ENCODE data around the gene C2orf81. TPM values are rescaled to one million over a fixed set of nuclear protein-coding genes. Genes with fewer than 3 reads are reported as not detected.

Gene C2orf81
- total RNA-seq, 1 donor from 2014 or later: 1.5 TPM

GRCh38 chr2:74373221-74373676, 48.2 kb downstream of the C2orf81 start:
- TF ChIP-seq CTCF (IDR thresholded peaks at IDR 0.05): no peak
- DNase-seq (ENCODE audit: low spot score): no peak
- H3K27me3 Mint-ChIP-seq (ENCODE audit: low read depth): no peaks in the 10 kb centered on the region
- H3K4me1 Mint-ChIP-seq (ENCODE audit: low read depth): peaks cover 11% of the 10 kb centered on the region
- peaks cover 41% of the 10 kb centered on the region for H3K36me3 Mint-ChIP-seq (ENCODE audit: low read depth)
- H3K4me3 Mint-ChIP-seq (ENCODE audit: unreplicated experiment): no peak overlapping the region
- H3K27ac Mint-ChIP-seq (ENCODE audit: unreplicated experiment): no peak overlapping the region
- no peaks in the 10 kb centered on the region for H3K9me3 Mint-ChIP-seq (ENCODE audit: low read depth)

- no peak overlapping the region for H3K27ac Mint-ChIP-seq (ENCODE audit: unreplicated experiment)
- H3K9me3 Mint-ChIP-seq (ENCODE audit: low read depth): no peaks in the 10 kb centered on the region
- TF ChIP-seq CTCF (IDR thresholded peaks at IDR 0.05): no peak
- DNase-seq (ENCODE audit: low spot score): no peak
- no peaks in the 10 kb centered on the region for H3K27me3 Mint-ChIP-seq (ENCODE audit: low read depth)
- H3K4me3 Mint-ChIP-seq (ENCODE audit: unreplicated experiment): no peak overlapping the region
- peaks cover 42% of the 10 kb centered on the region for H3K36me3 Mint-ChIP-seq (ENCODE audit: low read depth)
- peaks cover 11% of the 10 kb centered on the region for H3K4me1 Mint-ChIP-seq (ENCODE audit: low read depth)
Observed at GRCh38 chr2:74372674-74373073, 48.7 kb downstream of the C2orf81 start.

GRCh38 chr2:74371421-74371820, 50.0 kb downstream of the C2orf81 start:
- H3K4me3 Mint-ChIP-seq (ENCODE audit: unreplicated experiment): no peak overlapping the region
- H3K9me3 Mint-ChIP-seq (ENCODE audit: low read depth): no peaks in the 10 kb centered on the region
- peaks cover 11% of the 10 kb centered on the region for H3K4me1 Mint-ChIP-seq (ENCODE audit: low read depth)
- no peak for TF ChIP-seq CTCF (IDR thresholded peaks at IDR 0.05)
- DNase-seq (ENCODE audit: low spot score): peak; percentile 85
- H3K27me3 Mint-ChIP-seq (ENCODE audit: low read depth): no peaks in the 10 kb centered on the region
- H3K36me3 Mint-ChIP-seq (ENCODE audit: low read depth): peaks cover 44% of the 10 kb centered on the region
- no peak overlapping the region for H3K27ac Mint-ChIP-seq (ENCODE audit: unreplicated experiment)

- peaks cover 53% of the 10 kb centered on the region for H3K36me3 Mint-ChIP-seq (ENCODE audit: low read depth)
- DNase-seq (ENCODE audit: low spot score): peak; percentile 53
- TF ChIP-seq CTCF (IDR thresholded peaks at IDR 0.05): no peak
- no peaks in the 10 kb centered on the region for H3K9me3 Mint-ChIP-seq (ENCODE audit: low read depth)
- no peak overlapping the region for H3K4me3 Mint-ChIP-seq (ENCODE audit: unreplicated experiment)
- H3K27me3 Mint-ChIP-seq (ENCODE audit: low read depth): no peaks in the 10 kb centered on the region
- H3K27ac Mint-ChIP-seq (ENCODE audit: unreplicated experiment): no peak overlapping the region
- H3K4me1 Mint-ChIP-seq (ENCODE audit: low read depth): peaks cover 10% of the 10 kb centered on the region
Observed at GRCh38 chr2:74369976-74370375, 51.4 kb downstream of the C2orf81 start.

GRCh38 chr2:74368499-74368898, 52.9 kb downstream of the C2orf81 start:
- TF ChIP-seq CTCF (IDR thresholded peaks at IDR 0.05): no peak
- peaks cover 7% of the 10 kb centered on the region for H3K4me1 Mint-ChIP-seq (ENCODE audit: low read depth)
- H3K27me3 Mint-ChIP-seq (ENCODE audit: low read depth): no peaks in the 10 kb centered on the region
- peaks cover 59% of the 10 kb centered on the region for H3K36me3 Mint-ChIP-seq (ENCODE audit: low read depth)
- H3K9me3 Mint-ChIP-seq (ENCODE audit: low read depth): no peaks in the 10 kb centered on the region
- no peak overlapping the region for H3K4me3 Mint-ChIP-seq (ENCODE audit: unreplicated experiment)
- H3K27ac Mint-ChIP-seq (ENCODE audit: unreplicated experiment): no peak overlapping the region
- DNase-seq (ENCODE audit: low spot score): peak; percentile 48
